ENCODE results near the gene JARID2. TPM values are rescaled to one million over a fixed set of nuclear protein-coding genes. Genes with fewer than 3 reads are reported as not detected.

Gene JARID2
- total RNA-seq, 2 donors from 2014 or later = 9.1 to 10.7 TPM

DNA sequence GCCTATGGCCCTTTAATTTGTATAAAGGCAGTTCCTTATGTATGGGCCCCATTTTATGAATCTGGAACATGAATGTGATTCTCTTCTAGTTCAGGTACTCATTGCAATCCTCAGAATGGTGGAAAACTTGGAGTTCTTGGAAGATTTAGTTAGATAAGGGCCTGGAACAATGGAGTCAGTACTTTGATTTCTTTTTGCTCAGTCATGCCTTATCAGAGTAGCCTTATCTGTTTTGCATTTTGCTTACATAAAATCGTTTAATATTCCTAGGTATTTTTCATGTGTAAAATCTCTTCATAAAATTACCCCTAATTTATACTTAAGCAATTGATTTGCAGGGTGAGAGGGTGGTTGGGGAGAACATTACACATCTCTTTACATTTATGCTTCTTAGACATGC lies 160.6 kb downstream of the JARID2 start:
- intact Hi-C loops (cut with DNase I) = no loop called here
- Histone ChIP-seq H3K9ac (ENCODE audit: low read depth in 2 of 2, low read length in 2 of 2) (no peak overlapping the region), H3K27me3 (no peaks in the 10 kb centered on the region), H3K36me3 (no peaks in the 10 kb centered on the region), H3K4me3 (no peak overlapping the region), H3K9me3 (no peaks in the 10 kb centered on the region), H3K4me1 (no peaks in the 10 kb centered on the region), H3K27ac (no peak overlapping the region)
- no peak for DNase-seq
- TF ChIP-seq, protein P1, sequence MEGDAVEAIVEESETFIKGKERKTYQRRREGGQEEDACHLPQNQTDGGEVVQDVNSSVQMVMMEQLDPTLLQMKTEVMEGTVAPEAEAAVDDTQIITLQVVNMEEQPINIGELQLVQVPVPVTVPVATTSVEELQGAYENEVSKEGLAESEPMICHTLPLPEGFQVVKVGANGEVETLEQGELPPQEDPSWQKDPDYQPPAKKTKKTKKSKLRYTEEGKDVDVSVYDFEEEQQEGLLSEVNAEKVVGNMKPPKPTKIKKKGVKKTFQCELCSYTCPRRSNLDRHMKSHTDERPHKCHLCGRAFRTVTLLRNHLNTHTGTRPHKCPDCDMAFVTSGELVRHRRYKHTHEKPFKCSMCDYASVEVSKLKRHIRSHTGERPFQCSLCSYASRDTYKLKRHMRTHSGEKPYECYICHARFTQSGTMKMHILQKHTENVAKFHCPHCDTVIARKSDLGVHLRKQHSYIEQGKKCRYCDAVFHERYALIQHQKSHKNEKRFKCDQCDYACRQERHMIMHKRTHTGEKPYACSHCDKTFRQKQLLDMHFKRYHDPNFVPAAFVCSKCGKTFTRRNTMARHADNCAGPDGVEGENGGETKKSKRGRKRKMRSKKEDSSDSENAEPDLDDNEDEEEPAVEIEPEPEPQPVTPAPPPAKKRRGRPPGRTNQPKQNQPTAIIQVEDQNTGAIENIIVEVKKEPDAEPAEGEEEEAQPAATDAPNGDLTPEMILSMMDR (IDR thresholded peaks at IDR 0.05) = no peak

DNA sequence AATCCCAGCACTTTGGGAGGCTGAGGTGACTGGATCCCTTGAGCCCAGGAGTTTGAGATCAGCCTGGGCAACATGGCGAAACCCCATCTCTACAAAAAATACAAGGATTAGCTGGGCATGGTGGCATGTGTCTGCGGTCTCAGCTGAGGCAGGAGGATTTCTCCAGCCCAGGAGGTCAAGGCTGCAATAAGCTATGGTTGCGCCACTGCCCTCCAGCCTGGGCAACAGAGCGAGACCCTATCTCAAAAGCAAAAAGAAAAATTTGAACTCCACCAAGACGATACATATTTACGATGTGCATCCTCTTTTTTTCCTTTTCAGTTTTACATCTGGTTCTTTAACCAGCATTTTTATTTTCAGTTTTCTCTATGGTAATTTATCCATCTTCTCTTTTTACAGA lies 162.1 kb downstream of the JARID2 start:
- DNase-seq = no peak
- Histone ChIP-seq H3K4me3 (no peak overlapping the region), H3K36me3 (no peaks in the 10 kb centered on the region), H3K4me1 (no peaks in the 10 kb centered on the region), H3K9me3 (no peaks in the 10 kb centered on the region), H3K27me3 (no peaks in the 10 kb centered on the region), H3K27ac (no peak overlapping the region), H3K9ac (ENCODE audit: low read depth in 2 of 2, low read length in 2 of 2) (no peak overlapping the region)
- intact Hi-C loops (cut with DNase I) = no loop called here
- TF ChIP-seq, protein P1 (IDR thresholded peaks at IDR 0.05) = no peak

DNA sequence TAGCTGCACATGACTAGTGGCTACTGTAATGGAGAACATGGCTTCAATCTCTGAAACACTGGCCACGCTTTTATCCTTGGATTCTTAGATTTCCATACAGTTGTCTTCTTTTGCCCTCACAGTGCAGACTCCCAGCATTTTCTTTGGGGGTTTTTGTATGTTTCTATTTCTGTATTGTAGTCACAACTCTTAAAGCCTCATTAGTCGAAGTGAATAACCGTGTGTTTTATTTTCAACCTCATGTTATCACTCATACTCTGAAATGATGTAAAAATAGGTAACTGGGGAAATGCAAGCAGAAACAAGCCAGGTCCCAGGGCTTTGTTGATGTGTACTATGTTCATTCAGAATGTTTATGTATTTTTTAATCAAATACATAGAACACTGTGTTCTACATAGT lies 162.9 kb downstream of the JARID2 start:
- intact Hi-C loops (cut with DNase I) = no loop called here
- TF ChIP-seq, protein P1 (IDR thresholded peaks at IDR 0.05) = no peak
- Histone ChIP-seq H3K36me3 (no peaks in the 10 kb centered on the region), H3K27ac (no peak overlapping the region), H3K4me3 (no peak overlapping the region), H3K9ac (ENCODE audit: low read depth in 2 of 2, low read length in 2 of 2) (no peak overlapping the region), H3K9me3 (no peaks in the 10 kb centered on the region), H3K4me1 (no peaks in the 10 kb centered on the region), H3K27me3 (no peaks in the 10 kb centered on the region)
- DNase-seq = no peak

DNA sequence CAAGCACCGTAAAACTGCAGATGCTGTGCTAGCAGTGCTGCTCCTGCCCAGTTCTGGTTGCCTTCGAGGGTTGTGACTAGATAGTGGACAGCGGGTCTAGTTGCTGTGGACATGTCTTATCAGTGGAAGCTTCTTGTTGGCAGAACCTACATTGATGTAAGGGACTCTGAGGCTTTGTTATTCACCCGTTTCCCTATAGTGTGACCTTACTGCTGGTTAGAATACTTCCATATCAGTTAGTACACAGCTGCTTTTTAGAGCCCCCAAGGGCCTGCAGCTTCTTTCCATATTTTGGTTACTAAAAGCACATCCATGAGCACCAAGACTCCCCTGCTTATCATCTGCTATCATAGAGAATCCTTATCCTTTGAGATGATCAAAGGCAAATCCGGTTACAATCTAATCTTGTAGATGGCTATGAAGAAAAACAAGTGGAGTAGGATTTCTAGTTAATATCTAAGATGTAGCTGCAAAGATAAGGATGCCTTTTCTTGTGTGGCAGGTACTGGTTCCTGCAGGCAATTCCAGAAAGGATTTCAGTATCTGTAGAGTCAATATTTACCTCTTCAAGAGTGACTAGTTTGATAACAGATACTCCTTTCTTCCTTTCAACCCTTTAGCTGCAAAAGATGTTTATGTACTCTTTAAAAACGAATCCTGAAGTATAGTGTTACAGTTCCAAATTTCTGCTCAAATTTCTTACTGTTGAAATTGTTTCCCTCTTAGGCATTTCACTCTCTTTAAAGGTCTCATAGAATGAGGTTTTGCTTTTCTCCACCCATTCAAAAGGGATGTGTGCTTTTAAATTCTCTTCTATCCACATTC lies 163.6 kb downstream of the JARID2 start:
- H3K27me3 ChIP-seq = no peaks in the 10 kb centered on the region
- no peaks in the 10 kb centered on the region for H3K4me1 ChIP-seq
- H3K9ac ChIP-seq (ENCODE audit: low read depth in 2 of 2, low read length in 2 of 2) = no peak overlapping the region
- H3K27ac ChIP-seq = no peak overlapping the region
- DNase-seq = no peak
- no peak overlapping the region for H3K4me3 ChIP-seq
- H3K9me3 ChIP-seq = no peaks in the 10 kb centered on the region
- intact Hi-C loops (cut with DNase I) = no loop called here
- no peaks in the 10 kb centered on the region for H3K36me3 ChIP-seq
- TF ChIP-seq, protein P1 (IDR thresholded peaks at IDR 0.05) = no peak

DNA sequence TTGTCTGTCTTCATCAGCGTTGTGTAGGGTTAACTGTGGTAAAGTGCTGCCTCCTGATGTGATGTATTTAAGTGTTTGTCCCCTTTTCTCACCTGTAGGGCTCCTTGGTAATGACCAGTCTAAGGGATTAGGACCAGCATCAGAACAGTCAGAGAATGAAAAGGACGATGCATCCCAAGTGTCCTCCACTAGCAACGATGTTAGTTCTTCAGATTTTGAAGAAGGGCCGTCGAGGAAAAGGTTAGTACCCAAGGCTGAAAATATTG lies 164.2 kb downstream of the JARID2 start:
- intact Hi-C loops (cut with DNase I) = no loop called here
- Histone ChIP-seq H3K27ac (no peak overlapping the region), H3K36me3 (no peaks in the 10 kb centered on the region), H3K4me3 (no peak overlapping the region), H3K9me3 (no peaks in the 10 kb centered on the region), H3K4me1 (no peaks in the 10 kb centered on the region), H3K27me3 (no peaks in the 10 kb centered on the region), H3K9ac (ENCODE audit: low read depth in 2 of 2, low read length in 2 of 2) (no peak overlapping the region)
- TF ChIP-seq, protein P1 (IDR thresholded peaks at IDR 0.05) = no peak
- DNase-seq = no peak

Data from colonic mucosa (tissue), 4 donors.